GM19468 (cell line): ENCODE measurements around the gene OSBPL2.

Source experiments
- ATAC-seq: cut with Tn5 transposase; IDR thresholded peaks from one replicate; pipeline ENCODE4 v1.9.1; 2021; ENCODE audit warnings: mild to moderate bottlenecking, moderate library complexity, moderate number of reproducible peaks; ENCODE audit not compliant: unreplicated experiment; ENCODE audit errors: extremely low read depth

The OSBPL2 gene

DNA sequence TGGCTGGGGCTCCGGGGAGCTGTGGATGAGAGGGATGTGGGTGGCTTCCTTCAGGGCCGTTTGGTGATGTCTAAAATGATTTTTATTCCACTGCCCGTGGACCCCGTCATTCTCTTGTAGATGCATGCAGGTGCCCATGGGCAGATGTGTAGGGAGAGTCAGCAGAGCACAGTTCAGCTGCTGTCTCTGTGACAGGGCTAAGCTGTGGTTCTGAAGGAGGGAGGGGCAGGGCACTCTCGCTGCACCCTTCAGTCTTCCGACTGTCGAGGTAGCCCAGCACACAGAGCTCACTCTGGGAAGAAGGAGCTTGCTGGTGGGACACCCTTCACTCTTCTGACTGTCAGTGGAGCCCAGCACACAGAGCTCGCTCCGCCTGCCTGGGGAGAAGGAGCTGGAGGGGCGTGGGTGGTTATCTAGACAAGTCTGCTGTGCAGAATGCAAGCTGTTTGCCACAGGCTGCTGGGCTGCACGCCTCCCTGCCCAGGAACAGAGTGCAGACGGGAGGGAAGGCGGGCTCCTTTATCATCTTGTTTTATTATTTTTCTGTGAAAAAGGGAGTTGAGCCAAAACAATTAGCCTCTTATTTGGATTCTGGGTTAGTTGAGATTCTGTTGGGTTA lies 36.1 kb downstream of the OSBPL2 start:
- ATAC-seq = no peak

DNA sequence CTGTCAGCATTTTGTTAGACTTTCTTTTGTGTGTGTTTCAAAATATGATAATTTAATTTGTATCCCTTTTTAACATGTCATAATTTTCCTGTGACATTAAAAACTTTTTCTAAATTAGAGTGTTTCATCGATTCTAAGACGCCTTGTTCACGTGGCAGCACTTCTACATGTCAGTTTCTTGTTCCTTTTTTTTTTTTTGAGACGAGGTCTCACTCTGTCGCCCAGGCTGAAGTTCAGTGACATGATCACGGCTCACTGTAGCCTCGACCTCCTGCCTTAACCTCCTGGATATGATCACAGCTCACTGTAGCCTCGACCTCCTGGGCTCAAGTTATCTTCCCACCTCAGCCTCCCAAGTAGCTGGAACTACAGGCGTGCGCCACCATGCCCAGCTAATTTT lies 36.9 kb downstream of the OSBPL2 start:
- no peak for ATAC-seq

DNA sequence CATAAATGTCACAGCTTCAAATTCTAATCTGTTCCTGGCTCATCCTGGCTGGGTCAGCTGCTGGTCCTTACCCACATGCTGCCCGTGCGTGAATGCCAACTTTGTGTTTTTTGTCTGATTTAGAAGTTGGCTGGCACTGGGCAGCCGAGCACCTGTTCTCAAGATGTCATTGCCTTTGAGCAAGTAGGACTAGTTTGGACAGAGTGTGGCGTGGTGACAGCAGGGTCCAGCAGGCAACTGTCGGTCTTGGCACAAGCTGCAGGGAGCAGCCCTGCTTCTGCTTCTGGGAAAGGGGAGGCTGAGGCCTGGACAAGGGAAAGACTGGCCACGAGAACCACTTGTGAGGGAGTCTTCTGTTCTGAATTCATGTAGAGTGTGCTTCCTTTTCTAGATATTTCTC lies 38.1 kb downstream of the OSBPL2 start:
- ATAC-seq = no peak

DNA sequence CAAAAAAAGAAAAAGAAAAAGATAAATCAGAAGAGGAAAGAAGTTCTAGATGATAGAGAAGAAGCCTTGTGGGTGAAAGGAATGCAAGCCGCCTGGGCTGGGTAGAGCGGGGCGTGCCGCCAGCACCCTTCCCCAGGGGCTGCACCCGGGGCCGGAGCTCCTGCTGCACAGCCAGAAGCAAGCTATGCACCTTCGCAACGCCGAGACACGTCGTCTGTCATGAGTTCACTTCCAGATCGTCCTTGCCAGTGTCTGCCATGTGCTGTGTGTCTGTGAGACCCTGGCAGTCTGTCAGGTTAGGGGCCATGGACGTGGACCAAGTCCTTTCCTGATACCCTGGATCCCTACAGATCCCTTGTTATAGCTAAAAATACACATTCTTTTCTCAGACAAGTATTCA lies 38.9 kb downstream of the OSBPL2 start:
- ATAC-seq = no peak

DNA sequence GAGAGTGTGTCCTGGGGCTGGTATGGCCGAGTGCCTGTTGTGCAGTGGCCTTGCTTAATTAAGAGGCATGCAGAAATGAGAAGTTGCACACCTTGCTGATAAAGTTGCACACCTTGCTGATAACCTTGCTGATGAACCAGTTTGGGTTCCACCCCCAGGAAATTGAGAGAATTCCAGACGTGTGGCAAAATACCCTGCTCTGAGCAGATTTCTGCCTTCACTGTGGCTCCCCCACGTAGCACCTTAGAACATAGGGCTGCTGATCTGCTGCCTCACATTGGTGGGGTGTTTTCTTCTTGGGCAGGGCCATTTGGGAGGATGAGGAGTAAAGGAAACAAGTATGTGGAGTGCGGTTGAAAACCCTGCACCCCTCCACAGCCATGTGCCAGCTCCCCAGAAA lies 42.0 kb downstream of the OSBPL2 start:
- no peak for ATAC-seq

DNA sequence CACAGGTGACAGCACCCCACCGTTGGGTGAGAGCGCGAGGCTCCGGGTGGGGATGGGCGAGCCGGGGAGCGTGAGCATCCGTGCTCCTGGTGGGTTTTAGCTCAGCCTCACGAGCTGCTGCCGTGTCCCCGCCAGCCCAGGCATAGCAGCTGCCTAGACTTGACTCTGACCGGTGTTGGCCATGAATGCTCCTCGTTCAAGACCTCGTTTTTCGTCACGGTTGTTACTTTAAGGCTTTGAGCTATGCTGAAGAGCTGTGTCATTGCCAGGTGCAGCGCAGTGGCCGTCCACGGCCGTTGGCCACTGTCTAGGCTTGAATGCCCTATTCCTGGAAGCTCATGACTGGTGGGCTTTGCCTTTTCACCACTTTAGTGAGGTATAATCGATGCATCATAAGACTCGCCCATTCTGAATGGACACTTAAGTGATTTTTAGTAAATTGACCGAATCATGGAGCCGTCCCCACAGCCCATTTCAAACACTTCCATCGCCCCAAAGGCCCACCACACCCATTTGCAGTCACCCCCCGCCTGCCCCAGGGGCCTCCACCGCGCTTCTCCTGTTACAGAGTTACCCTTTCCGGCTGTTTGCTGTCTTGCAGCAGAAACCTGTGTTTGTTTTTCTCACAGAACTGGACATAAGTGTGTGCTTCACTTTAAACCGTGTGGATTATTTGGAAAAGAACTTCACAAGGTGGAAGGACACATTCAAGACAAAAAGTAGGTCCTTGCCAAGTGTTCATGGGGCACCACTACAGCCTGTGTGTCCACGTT lies 43.0 kb downstream of the OSBPL2 start:
- ATAC-seq = no peak

DNA sequence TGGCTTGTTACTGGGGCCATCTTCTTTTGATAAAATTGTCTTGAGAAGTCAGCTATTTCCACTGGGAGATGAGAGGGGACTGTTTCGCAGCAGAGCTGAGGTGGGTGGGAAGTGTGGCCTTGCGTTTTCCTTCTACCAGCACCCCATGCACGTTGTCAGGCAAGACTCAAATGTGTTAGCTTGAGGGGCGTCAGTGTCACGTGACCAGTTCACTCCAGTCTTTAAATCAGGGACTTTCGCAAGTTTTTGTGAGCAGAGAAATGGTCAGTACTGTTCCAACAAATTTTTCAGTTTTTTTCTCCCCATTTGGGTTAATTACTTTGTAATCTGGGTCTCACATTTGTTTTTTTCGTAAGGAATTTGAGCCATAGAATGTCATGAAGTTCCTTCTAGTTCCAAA lies 43.8 kb downstream of the OSBPL2 start:
- ATAC-seq = no peak

DNA sequence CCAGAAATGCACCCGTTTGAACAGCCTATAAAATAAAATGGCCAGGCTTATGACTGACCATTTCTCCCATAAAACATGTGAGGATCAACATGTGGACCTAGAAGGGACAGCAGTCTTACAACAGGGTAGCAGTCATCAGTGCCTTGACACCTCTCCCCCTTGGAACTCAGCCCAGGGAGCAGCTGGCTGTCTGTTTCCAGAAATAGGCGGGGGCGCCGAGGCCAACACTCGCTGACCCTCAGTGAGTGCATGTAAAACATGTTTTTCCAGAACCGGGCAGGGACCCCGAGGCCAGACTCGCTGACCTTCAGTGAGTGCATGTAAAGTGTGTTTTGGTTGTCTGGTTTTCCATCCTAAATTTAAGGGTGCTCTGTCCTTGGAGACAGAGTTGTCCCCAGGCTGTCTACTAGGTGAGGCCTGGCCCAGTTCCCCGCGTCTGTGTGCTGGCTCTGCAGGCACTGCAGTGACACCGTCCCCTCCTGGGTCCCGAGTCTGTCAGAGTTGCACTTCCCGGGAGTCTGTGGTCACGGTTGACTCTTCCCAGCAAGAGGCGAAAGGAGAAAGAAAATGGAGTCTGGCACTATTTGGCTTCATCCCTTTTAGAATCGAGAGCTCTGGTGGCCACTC lies 44.7 kb downstream of the OSBPL2 start:
- ATAC-seq = no peak

DNA sequence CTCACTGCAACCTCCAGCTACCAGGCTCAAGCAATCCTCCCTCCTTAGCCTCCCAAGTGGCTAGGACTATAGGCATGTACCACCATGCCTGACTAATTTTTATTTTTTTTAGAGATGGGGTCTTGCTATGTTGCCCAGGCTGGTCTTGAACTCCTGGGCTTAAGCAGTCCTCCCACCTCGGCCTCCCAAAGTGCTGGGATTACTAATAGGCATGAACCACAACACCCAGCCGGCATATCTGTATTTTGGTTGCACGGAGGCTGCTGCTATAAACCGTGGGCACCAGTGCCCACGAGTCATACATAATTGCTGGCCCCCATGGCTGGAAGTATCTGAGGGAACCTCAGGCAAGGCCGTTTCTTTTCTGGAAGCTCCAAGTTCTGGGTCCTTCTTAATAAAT lies 46.1 kb downstream of the OSBPL2 start:
- ATAC-seq = no peak

DNA sequence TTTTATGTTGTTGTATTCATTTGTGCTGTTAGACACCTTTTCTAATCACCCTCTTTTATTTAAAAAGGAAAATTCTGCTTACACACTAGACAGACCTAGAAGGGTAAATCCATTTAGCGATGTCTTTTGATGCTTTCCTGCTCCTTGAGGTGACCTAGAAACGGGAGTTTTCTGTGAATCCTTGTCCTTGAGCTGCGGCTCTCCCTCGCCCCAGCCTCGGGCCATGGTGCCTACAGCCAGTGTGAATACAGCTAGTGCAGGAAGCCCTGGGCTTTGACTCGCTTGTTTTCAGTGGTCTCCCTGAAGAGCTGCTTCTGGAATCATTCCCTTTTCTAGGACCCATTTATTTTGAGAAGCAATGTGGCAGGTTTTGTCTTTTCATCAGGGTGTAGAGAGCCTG lies 46.8 kb downstream of the OSBPL2 start:
- no peak for ATAC-seq

DNA sequence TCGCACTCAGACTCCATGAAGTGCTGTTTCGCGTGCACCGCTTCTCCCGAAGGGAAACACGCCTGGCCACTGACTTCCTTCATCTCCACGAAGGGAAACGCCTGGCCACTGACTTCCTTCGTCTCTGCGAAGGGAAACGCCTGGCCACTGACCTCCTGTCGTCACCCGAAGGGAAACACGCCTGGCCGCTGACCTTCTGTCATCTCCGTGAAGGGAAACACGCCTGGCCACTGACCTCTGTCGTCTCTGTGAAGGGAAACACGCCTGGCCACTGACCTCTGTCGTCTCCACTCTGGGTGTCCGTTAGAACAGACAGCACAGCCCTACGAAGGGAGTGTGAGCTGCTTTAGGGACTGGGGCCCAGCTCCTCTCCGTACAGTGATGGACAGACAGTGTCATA lies 47.4 kb downstream of the OSBPL2 start:
- ATAC-seq = no peak

DNA sequence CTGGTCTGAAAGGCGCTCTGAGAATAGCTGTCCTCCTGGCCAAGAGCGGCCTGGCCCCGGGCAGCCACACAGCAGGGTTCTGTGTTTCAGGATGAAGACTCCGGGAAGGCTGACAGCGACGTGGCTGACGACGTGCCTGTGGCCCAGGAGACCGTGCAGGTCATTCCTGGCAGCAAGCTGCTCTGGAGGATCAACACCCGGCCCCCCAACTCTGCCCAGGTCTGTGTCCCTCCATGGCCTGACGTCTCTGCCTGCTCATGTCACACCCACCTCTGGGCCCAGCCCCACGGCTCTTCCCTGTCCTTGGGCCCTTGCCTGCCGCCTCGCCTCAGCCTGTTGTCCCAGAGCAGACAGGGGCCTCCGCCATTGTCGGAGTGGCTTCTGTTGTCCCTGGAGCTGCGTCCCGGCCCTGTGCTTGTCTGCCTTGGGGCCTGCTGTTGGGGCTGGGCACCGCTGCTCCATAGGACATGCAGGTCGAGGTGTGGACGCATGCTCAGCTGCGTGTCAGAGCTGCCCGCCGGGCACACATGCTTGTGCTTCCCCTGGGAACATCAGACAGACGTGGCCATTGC lies 48.3 kb downstream of the OSBPL2 start:
- ATAC-seq = no peak

DNA sequence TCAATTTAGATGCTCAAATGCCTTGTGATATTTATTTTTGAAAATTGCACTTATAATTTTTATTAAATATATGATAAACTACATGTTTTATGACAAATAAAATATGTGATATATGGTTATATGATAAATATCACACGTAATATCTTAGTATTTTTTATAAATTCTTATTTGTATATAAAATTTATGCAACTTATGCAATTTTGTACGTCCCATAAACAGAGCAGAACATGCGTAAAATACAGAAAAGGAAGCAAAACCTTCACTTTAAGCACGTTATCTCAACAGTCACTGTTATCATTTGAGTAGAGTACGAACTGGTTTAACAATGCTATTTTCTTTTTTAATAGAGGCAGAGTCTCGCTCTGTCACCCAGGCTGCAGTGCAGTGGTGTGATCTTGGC lies 48.8 kb downstream of the OSBPL2 start:
- no peak for ATAC-seq

DNA sequence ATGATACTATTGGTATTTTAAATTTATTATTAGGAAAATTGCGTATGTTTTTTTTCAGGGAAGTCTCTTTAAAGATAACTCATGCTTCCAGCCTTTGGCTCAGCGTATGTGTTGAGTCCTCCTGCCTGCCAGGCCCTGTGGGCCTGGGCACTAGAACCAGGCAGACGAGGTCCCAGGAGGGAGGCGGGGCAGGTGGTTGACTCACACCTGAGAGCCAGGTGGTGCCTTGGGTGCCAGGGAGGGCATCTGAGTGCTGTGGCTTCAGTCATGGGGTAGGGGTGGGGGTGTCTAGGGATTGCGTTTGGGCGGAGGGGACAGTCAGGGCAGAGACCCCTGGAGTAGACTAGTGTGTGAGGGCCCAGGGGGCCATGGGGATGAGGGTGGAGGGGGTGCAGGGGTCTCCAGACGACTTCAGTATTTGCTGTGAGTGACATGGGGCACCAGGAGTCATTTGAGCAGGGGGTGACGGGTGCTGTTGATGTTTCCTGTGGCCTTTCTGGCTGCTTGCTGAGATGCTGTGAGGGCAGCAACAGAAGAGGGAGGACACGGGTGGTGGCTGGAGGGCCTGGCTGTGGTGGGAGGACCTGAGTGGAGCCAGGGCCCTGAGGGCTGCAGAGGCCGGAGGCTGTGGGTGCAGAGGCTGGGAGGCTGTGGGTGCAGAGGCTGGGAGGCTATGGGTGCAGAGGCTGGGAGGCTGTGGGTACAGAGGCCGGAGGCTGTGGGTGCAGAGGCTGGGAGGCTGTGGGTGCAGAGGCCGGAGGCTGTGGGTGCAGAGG lies 49.6 kb downstream of the OSBPL2 start:
- ATAC-seq = no peak

DNA sequence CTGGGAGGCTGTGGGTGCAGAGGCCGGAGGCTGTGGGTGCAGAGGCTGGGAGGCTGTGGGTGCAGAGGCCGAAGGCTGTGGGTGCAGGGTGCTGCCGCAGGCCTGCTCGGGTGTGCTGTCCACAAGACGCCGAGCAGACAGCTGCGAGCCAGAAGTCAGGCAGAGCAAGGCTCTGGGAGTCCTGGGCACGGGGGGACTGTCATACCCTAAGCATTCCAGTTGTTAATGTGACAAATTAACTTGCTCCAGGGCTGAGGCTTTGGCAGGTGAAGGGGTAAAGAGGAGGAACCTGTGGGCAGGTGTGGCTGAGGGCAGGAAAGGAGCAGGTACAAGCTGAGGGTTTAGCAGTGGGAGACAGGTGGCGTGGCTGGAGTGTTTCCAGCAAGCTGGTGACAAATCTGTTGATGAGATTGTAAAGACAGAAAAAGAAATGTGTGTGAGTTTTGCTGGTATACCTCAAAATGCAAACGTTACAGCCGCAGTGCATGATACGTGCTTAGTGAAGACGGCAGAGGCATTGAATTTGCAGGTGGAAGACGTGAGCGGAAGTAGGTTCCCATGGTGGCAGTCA lies 50.3 kb downstream of the OSBPL2 start:
- ATAC-seq = no peak

DNA sequence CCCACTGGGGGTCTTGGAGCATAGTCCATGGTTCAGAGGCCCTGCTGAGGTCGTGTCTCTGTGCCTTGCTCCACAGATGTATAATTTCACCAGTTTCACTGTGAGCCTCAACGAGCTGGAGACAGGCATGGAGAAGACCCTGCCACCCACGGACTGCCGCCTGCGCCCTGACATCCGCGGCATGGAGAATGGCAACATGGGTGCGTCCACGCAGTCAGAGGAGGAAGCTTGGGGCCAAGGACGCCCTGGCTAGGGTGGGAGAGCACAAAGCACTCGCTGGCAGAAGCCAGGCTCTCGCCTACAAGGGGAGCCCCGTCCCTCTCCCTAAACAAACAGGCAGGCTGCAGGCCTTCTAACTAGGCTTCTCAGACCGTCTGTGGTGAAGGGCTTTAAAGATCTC lies 50.8 kb downstream of the OSBPL2 start:
- no peak for ATAC-seq

DNA sequence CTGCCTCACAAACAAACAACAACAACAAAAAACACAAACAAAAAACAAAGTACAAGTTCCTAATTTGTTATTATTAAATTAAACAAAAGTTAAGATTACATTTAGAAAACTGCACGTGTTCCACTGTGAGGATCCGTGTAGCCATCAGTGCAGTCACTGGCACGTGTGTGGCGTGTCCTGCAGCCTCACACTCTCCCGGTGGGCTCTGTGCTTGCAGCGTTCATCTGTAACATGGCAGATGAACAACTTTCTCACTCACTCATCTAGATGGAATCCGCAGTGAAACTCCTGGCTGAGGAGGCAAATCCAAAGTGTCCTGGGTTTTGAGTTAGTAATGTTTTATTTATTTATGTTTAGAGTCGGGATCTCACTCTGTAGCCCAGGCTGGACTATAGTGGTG lies 51.6 kb downstream of the OSBPL2 start:
- ATAC-seq = no peak

DNA sequence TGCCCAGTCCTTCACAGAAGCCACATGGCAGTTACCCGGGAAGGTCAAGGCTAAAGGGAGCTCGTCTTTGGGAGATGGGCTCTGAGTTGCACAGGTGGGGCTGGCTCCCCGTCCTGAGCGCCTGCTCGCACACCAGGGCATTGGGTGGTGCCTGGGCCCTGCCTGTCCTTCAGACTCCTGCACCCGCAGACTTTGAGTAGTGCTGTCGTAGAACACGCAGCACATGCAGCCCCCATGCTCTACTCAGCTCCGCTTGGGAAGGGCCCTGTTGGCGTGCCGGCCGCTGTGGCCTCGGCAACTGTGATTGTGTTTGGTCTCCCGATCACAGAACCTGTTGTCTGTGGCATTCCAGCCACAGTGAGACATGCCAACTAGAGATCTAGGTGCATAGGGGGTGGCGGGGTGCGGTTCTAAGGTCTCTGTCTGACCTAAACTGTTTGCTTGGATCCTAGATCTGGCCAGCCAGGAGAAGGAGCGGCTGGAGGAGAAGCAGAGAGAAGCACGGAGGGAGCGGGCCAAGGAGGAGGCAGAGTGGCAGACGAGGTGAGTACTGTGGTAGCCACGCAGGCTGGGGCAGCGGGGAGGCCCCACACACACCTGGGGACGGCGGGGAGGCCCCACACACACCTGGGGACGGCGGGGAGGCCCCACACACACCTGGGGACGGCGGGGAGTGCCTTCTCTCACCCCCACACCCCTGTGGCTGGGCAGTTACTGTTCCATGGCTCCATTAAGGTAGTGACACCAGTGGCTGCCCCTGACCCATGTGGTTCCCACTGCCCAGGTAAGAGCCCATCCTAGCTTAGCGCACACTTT lies 53.1 kb downstream of the OSBPL2 start:
- ATAC-seq = no peak

DNA sequence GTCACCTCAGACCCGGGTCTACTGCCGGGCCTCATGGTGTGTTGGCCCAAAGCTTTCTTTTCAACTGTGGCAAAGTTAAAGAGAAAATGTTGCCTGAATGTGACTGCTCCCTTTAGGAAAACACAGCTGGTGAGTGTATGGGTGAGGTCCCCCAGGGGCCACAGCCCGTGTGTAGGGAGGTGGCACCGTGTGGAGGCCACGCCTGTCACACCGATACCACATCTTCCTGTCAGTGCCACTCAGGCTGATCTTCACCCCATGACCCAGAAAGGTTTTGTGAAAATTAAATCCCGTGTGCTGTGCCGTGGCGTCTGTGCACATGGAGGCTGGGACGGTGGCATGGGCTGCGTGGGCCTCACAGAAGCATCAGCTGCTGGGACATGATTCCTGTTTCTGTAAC lies 53.8 kb downstream of the OSBPL2 start:
- no peak for ATAC-seq
